GM15510 (cell line): ENCODE data around the gene LRRC27.

Experiments
- POLR2A ChIP-seq: IDR thresholded peaks from 3 replicates; pipeline ENCODE4 v1.6.1; 2011; ENCODE audit warnings: borderline replicate concordance; ENCODE audit not compliant: insufficient read length; ENCODE audit errors: extremely low read depth

The LRRC27 gene

DNA sequence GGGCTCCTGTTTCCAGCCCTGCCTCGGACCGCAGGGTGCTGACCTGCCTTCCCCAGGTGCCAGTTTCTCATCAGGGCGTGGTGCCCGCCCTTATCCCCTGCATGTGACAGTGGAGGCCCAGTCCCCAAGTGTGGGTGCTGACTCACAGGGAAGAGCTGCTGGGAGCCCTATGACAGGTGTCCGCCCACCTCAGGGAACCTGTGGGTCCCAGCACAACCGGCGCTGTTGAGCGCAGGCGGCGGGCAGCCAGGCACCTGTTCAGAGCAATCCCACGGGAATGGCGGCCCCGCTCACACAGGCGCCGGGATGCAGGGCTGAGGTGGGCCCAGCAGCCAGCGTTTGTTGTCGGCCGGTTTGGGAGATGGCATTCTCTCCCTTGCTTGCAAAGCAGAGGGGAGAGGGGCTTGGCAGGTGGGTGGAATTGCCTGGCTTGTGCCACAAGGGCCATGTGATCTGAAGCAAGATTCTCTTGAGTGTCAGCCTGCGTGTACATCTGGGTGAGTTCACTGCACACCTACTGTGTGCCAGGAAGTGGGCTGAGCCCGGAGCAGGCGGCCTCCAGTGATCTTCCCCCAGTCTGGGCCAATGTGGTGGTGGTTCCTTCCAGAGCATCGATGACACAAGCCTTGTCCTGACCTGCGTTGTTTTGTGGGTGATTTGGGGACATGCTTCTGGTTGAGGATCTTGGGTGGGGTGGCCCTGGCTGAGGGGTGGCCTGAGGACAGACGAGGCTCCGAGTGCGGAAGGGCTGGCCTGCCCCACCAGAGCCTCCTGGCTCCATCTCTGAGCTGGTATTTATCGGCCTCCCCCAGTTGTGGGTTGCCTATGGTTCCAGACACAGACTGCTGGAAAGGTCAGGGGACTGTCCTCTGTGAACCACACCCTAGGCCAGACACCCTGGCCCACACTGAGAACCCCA is 67.4 kb downstream of the LRRC27 start:
- TF ChIP-seq POLR2A: no peak

GRCh38 chr10:132400041-132400546 is 68.1 kb downstream of the LRRC27 start:
- TF ChIP-seq POLR2A: no peak

- no peak for TF ChIP-seq POLR2A
Measured at GRCh38 chr10:132400547-132401151, 68.7 kb downstream of the LRRC27 start.

DNA sequence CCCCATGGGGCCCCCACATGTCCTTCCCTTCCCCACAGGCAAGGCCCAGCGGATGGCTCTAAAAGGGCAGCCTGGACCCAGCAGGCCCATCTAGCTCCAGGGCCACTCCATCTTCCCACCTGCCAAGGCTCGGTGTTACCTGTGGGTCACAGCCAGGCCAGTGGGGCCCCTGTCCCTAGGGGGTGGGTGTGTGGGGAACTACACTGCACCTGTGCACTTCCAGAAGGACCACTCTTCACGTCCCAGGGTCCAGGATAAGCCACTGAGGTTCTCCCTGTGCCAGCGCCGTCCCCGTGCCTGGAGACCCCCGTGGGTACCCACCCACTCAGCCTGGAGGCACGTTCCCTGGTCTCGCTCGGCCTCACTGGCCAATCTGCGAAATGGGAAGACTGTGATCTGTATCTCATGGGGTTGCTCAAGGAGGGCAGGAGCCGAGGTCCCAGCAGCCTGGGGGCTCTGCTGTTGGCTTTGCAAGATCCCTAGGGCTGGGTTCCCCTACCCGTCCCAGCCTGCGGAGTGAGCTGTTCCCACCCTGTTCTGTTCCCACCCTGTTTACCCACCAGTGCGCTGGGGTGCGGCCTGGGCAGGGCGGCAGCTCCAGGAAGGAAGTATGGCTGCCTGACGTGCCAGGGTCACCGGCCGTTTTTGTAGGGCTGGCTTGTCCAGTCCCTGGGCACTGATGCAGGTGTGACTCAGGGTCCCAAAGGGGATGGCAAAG is 69.6 kb downstream of the LRRC27 start:
- no peak for TF ChIP-seq POLR2A

GRCh38 chr10:132402781-132403241 is 70.8 kb downstream of the LRRC27 start:
- TF ChIP-seq POLR2A: no peak

GRCh38 chr10:132403511-132404168 is 71.6 kb downstream of the LRRC27 start:
- no peak for TF ChIP-seq POLR2A

DNA sequence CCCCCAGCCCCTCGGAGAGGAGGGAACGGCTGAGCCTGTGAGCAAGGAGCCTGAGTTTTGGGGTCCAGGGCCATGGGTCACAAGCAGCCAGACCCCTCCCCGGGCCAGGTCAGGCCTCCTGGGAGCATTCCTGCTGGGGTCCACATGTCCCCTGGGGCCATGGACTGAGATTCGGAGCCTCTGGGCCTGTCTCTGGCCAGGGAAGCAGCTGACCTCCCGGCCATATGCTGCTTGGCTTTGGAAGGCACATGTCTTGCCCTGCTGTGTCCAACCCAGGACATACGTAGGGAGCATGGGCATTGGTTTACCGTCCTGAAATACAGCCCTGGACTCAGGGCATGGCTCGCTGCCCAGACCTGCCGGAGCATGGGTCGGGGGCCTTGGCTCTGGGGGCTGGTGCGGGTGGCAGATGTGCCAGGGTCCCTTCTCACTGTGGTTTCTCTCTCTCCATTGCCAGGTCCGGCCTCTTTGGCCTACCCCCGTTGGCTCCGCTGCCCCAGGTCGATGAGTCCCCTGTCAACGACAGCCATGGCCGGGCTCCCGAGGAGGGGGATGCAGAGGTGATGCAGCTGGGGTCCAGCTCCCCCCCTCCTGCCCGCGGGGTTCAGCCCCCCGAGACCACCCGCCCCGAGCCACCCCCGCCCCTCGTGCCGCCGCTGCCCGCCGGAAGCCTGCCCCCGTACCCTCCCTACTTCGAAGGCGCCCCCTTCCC is 72.3 kb downstream of the LRRC27 start:
- TF ChIP-seq POLR2A: no peak

DNA sequence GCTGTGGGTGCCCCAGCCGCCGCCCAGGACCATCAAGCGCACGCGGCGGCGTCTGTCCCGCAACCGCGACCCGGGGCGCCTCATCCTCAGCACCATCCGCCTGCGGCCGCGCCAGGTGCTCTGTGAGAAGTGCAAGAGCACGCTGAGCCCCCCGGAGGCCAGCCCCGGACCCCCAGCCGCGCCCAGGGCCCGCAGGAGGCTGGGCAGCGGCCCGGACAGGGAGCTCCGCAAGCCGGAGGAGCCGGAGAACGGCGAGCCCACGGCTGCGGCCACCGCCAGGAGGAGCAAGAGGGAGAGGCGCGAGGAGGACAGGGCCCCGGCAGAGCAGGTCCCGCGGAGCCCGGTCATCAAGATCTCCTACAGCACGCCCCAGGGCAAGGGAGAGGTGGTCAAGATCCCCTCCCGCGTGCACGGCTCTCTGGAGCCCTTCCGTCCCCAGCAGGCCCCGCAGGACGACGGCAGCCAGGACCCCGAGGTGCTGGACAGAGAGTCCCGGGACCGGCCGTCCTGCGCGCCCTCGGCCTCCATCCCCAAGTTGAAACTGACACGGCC is 73.0 kb downstream of the LRRC27 start:
- TF ChIP-seq POLR2A: no peak

DNA sequence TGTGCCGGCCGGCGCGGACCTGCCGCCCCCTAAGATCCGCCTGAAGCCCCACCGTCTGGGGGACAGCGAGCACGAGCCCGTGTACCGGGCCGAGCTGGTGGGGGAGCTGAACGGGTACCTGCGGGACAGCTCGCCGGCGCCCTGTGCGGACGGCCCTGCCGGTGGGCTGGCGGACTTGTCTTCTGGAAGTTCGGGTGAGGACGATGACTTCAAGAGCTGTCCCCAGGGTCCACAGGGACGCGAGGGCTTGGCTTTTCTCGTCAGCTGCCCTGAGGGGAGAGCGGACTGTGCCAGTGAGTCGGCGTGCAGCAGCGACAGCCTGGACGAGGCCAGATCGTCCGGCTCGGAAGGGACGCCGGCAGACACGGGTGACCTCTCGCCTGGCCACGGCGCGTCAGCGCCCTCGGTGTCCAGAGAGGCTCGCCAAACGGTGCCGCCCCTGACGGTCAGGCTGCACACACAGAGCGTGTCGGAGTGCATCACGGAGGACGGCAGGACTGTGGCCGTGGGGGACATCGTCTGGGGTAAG is 73.5 kb downstream of the LRRC27 start:
- TF ChIP-seq POLR2A: no peak

DNA sequence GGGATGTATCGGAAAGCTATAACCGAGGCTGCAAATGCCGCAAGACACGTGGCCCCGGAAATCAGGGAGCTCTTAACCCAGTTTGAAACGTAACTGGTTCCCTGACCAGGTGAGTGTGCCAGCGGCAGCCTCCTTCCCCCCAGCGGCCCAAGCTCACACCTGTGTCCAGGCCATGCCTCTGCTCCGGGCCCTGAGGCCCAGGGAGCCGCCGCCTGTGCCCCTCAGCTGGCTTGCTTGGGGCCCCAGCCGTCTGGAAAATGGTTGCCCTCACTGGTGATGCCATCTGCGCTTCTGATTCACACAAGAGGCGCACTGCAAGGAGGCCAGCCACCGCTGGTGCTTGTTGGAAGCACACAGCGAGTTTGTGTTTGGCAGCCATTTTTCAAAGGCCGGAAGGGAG is 74.2 kb downstream of the LRRC27 start:
- TF ChIP-seq POLR2A: no peak

DNA sequence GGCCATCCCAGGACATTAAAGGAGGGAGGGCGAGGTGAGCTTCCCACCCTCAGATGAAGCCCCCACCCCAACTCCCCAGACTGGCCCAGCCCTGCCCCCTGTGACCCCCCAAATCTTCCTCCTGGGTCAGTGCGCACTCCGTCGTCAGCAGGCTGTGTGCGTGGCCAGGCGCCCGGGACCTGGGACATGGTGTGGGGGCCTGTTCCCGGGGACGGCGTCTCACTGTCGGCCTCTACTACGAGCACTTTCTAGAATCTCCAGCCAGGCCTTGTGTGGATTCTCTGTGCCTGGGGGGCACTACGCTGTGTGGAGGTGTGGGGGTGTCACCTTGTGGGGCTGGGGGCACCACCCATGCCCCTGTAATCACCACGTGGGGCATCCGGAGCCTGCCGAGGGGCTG is 74.8 kb downstream of the LRRC27 start:
- TF ChIP-seq POLR2A: no peak

- no peak for TF ChIP-seq POLR2A
Measured at GRCh38 chr10:132407243-132407746, 75.3 kb downstream of the LRRC27 start.

DNA sequence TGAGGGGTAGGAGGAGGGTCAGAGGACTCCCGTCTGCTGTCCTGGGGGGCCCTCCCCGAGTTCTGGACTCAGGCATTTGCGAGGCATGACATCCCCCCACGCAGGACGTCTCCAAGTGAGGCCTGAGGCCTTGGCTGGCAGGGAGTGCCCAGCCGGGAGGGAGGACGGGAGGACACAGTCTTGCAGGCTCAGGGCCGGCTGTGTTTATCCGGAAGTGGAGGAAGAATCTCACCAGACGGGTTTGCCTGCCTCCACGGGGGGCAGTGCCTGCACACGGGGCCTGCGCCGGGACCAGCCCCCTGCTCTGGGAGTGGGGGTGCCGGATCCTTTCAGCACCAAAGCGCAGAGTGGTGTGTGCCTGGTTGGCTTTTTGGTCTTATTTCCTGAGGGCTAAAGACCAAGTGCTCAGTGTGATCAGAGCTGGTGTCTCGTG is 75.9 kb downstream of the LRRC27 start:
- no peak for TF ChIP-seq POLR2A

DNA sequence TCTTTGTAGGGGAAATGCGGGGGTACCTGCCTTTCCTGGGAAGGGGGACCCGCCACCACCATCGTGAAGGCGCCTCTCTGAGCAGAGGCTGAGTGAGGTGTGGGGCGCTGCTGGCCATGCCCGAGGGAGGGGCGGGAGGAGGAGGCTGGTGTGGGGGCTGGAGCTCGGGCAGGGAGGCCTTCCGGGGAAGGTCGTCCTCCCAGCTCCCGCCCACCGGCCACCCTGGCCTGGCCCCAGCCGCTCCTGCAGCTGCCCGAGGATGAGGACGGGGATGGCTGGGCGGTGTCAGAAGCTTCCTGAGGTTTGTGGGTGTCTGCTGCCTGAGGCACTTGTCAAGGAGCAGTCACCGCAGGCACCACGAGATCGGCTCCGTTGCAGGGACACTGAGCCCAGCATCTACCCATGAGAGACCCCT is 76.4 kb downstream of the LRRC27 start:
- TF ChIP-seq POLR2A: no peak
